SIG-M5 treated with dmso at 0.1 percent for 504 hours (cell line): Measurements from ENCODE around the gene SGMS1.
"Not testable (repeated sequence)": the region's sequence is repeated elsewhere in the genome, so short reads cannot be mapped to it uniquely, and the experiment has no call there.

Experiments
- DNase-seq: peaks from one replicate; lab custom pipeline; 2025; ENCODE audit not compliant: unreplicated experiment; lab: John Stamatoyannopoulos, UW

SGMS1 gene

GRCh38 chr10:50387732-50388073 is 236.1 kb downstream of the SGMS1 start:
- DNase-seq: no peak

- DNase-seq: no peak
Observed at GRCh38 chr10:50387007-50387731, 236.6 kb downstream of the SGMS1 start.

- no peak for DNase-seq
Observed at GRCh38 chr10:50385624-50386023, 238.1 kb downstream of the SGMS1 start.

GRCh38 chr10:50384898-50385297 is 238.9 kb downstream of the SGMS1 start:
- DNase-seq: no peak

- DNase-seq: no peak
Observed at GRCh38 chr10:50384238-50384637, 239.5 kb downstream of the SGMS1 start.

- no peak for DNase-seq
Observed at GRCh38 chr10:50382576-50383023, 241.2 kb downstream of the SGMS1 start.

GRCh38 chr10:50381642-50382041 is 242.1 kb downstream of the SGMS1 start:
- no peak for DNase-seq

- DNase-seq: no peak
Observed at GRCh38 chr10:50379616-50380015, 244.1 kb downstream of the SGMS1 start.

GRCh38 chr10:50375745-50376144 is 248.0 kb downstream of the SGMS1 start:
- DNase-seq: no peak

- peak; percentile 50 for DNase-seq
Observed at GRCh38 chr10:50375051-50375452, 248.7 kb downstream of the SGMS1 start.

- DNase-seq: no peak
Observed at GRCh38 chr10:50373821-50374501, 249.8 kb downstream of the SGMS1 start.

GRCh38 chr10:50369931-50370330 is 253.8 kb downstream of the SGMS1 start:
- no peak for DNase-seq

GRCh38 chr10:50367732-50368131 is 256.0 kb downstream of the SGMS1 start:
- DNase-seq: peak; percentile 12

- not testable (repeated sequence) for DNase-seq
Observed at GRCh38 chr10:50366421-50366820, 257.3 kb downstream of the SGMS1 start.

- not testable (repeated sequence) for DNase-seq
Observed at GRCh38 chr10:50364730-50365129, 259.0 kb downstream of the SGMS1 start.

GRCh38 chr10:50362547-50363125 is 261.1 kb downstream of the SGMS1 start:
- peak; percentile 44 for DNase-seq

GRCh38 chr10:50361946-50362345 is 261.8 kb downstream of the SGMS1 start:
- DNase-seq: no peak

- no peak for DNase-seq
Observed at GRCh38 chr10:50360077-50360850, 263.5 kb downstream of the SGMS1 start.

GRCh38 chr10:50358925-50359687 is 264.6 kb downstream of the SGMS1 start:
- DNase-seq: no peak

GRCh38 chr10:50358411-50358810 is 265.3 kb downstream of the SGMS1 start:
- DNase-seq: no peak

- DNase-seq: not testable (repeated sequence)
Observed at GRCh38 chr10:50356481-50356832, 267.3 kb downstream of the SGMS1 start.
